Mesenchymal stem cell (in vitro differentiated cells and primary cell): Measurements from ENCODE around the gene KRT25.
"Not testable (repeated sequence)": the region's sequence is repeated elsewhere in the genome, so short reads cannot be mapped to it uniquely, and the experiment has no call there.

ENCODE experiments used
- DNase-seq: peaks from one replicate; pipeline ENCODE4 v3.0.0-alpha.2; 2013
- H2AFZ ChIP-seq: one replicate; pipeline ENCODE4 v1.6.1; 2013; ENCODE audit warnings: low read depth, mild to moderate bottlenecking, control low read depth, inconsistent platforms, low read length, moderate library complexity
- H2AK5ac ChIP-seq: 2 replicates; pipeline ENCODE4 v1.6.1; 2013; ENCODE audit warnings: low read length, moderate library complexity, mild to moderate bottlenecking, inconsistent platforms; ENCODE audit not compliant: severe bottlenecking
- H2BK120ac ChIP-seq: one replicate; pipeline ENCODE4 v1.6.1; 2013; ENCODE audit warnings: low read depth, mild to moderate bottlenecking, inconsistent platforms, low read length, moderate library complexity
- H2BK12ac ChIP-seq, 2 experiments: one replicate each; pipeline ENCODE4 v1.6.1; 2013; ENCODE audit warnings: inconsistent platforms in 2 of 2, low read length in 2 of 2, mild to moderate bottlenecking in 2 of 2, moderate library complexity in 2 of 2, control low read depth in 1 of 2
- H2BK15ac ChIP-seq: one replicate; pipeline ENCODE4 v1.6.1; 2013; ENCODE audit warnings: mild to moderate bottlenecking, low read depth, inconsistent platforms; ENCODE audit not compliant: poor library complexity, severe bottlenecking
- H2BK5ac ChIP-seq: 2 replicates; pipeline ENCODE4 v1.6.1; 2013; ENCODE audit warnings: low read depth, mild to moderate bottlenecking, low read length, control low read depth, inconsistent platforms; ENCODE audit not compliant: poor library complexity, severe bottlenecking
- H3K14ac ChIP-seq, 2 experiments: one replicate each; pipeline ENCODE4 v1.6.1; 2013; ENCODE audit warnings: inconsistent platforms in 2 of 2, low read length in 2 of 2, control low read depth in 1 of 2, mild to moderate bottlenecking in 1 of 2, moderate library complexity in 1 of 2
- H3K18ac ChIP-seq, 2 experiments: one replicate each; pipeline ENCODE4 v1.6.1; 2013; ENCODE audit warnings: inconsistent platforms in 2 of 2, low read length in 2 of 2, control low read depth in 1 of 2, low read depth in 1 of 2, mild to moderate bottlenecking in 1 of 2
- H3K23ac ChIP-seq, 2 experiments: one replicate each; pipeline ENCODE4 v1.6.1; 2013; ENCODE audit warnings: inconsistent platforms in 2 of 2, low read length in 2 of 2, mild to moderate bottlenecking in 2 of 2, moderate library complexity in 2 of 2, control low read depth in 1 of 2
- H3K27ac ChIP-seq: 2 replicates; pipeline ENCODE4 v1.5.1; 2013; ENCODE audit warnings: mild to moderate bottlenecking, moderate library complexity, low read length, control low read depth, inconsistent platforms; ENCODE audit not compliant: poor library complexity, severe bottlenecking
- H3K27me3 ChIP-seq, 2 experiments: 2 replicates each; pipeline versions ENCODE4 v1.6.1 to v1.7.0; 2013; ENCODE audit warnings: low read length in 2 of 2, mild to moderate bottlenecking in 2 of 2, moderate library complexity in 2 of 2, control low read depth in 1 of 2, inconsistent platforms in 1 of 2; ENCODE audit not compliant: control insufficient read depth in 1 of 2, insufficient read depth in 1 of 2
- H3K36me3 ChIP-seq, 2 experiments: 2 replicates each; pipeline versions ENCODE4 v1.6.1 to v1.7.0; 2013; ENCODE audit warnings: low read length in 2 of 2, control low read depth in 1 of 2, inconsistent platforms in 1 of 2, low read depth in 1 of 2, mild to moderate bottlenecking in 1 of 2; ENCODE audit not compliant: insufficient read depth in 2 of 2, control insufficient read depth in 1 of 2
- H3K4ac ChIP-seq, 2 experiments: one replicate each; pipeline ENCODE4 v1.6.1; 2013; ENCODE audit warnings: inconsistent platforms in 2 of 2, low read length in 2 of 2, mild to moderate bottlenecking in 2 of 2, moderate library complexity in 2 of 2, control low read depth in 1 of 2, low read depth in 1 of 2
- H3K4me1 ChIP-seq: 2 replicates; pipeline ENCODE4 v1.6.1; 2013; ENCODE audit warnings: low read depth, low read length, control low read depth; ENCODE audit not compliant: control insufficient read depth, insufficient read depth
- H3K4me2 ChIP-seq: 2 replicates; pipeline ENCODE4 v1.6.1; 2013; ENCODE audit warnings: low read length, mild to moderate bottlenecking, inconsistent platforms; ENCODE audit not compliant: poor library complexity, severe bottlenecking
- H3K4me3 ChIP-seq, 2 experiments: 2 replicates each; pipeline versions ENCODE4 v1.5.1 to v1.7.0; 2013; ENCODE audit warnings: low read length in 2 of 2, mild to moderate bottlenecking in 2 of 2, control low read depth in 1 of 2, low read depth in 1 of 2; ENCODE audit not compliant: insufficient read depth in 1 of 2
- H3K79me1 ChIP-seq: replicated peaks from 2 replicates; pipeline ENCODE4 v1.6.1; 2013; ENCODE audit warnings: mild to moderate bottlenecking, control low read depth, low read length, inconsistent platforms; ENCODE audit not compliant: poor library complexity, severe bottlenecking
- H3K9ac ChIP-seq: 2 replicates; pipeline ENCODE4 v1.7.0; 2013; ENCODE audit warnings: mild to moderate bottlenecking, low read length, moderate library complexity
- H3K9me3 ChIP-seq: 2 replicates; pipeline ENCODE4 v1.7.0; 2013; ENCODE audit warnings: mild to moderate bottlenecking, low read length; ENCODE audit not compliant: control insufficient read depth
- H4K8ac ChIP-seq: one replicate; pipeline ENCODE4 v1.6.1; 2013; ENCODE audit warnings: inconsistent platforms, mild to moderate bottlenecking, low read length, moderate library complexity
- H4K91ac ChIP-seq: one replicate; pipeline ENCODE4 v1.6.1; 2013; ENCODE audit warnings: mild to moderate bottlenecking, low read length, inconsistent platforms
- WGBS: methylation state at CpG from one replicate; pipeline ENCODE4 v1.1.7; 2013; ENCODE audit warnings: mixed read lengths; 5-methylcytosine and 5-hydroxymethylcytosine counted together

KRT25 gene

GRCh38 chr17:40748666-40749065, 6.5 kb downstream of the KRT25 start:
- not testable (repeated sequence) for H3K4me1 ChIP-seq, H3K23ac ChIP-seq, H2AK5ac ChIP-seq, H4K91ac ChIP-seq, H3K4ac ChIP-seq, H2BK5ac ChIP-seq, H3K27ac ChIP-seq, H3K9ac ChIP-seq, H3K9me3 ChIP-seq, H4K8ac ChIP-seq, H3K18ac ChIP-seq, H2AFZ ChIP-seq, H2BK15ac ChIP-seq, H3K79me1 ChIP-seq, H2BK120ac ChIP-seq, H2BK12ac ChIP-seq, DNase-seq, H3K14ac ChIP-seq, H3K4me2 ChIP-seq, H3K36me3 ChIP-seq, H3K4me3 ChIP-seq
- peaks cover 0 to 15% of the 10 kb centered on the region in 2 experiments for H3K27me3 ChIP-seq
- no CpG with 5 or more reads among the region's 1 CpG for WGBS

- Histone ChIP-seq H2AK5ac (no peak overlapping the region), H3K4me2 (no peak overlapping the region), H2BK5ac (no peak overlapping the region), H2BK12ac (no peak overlapping the region), H3K36me3 (no peaks in the 10 kb centered on the region), H3K4ac (no peak overlapping the region), H3K4me1 (no peaks in the 10 kb centered on the region), H3K18ac (no peak overlapping the region), H2BK15ac (no peak overlapping the region), H3K79me1 (no peaks in the 10 kb centered on the region), H3K23ac (no peak overlapping the region), H4K91ac (no peak overlapping the region), H3K14ac (no peak overlapping the region), H3K27me3 (peaks cover 0 to 16% of the 10 kb centered on the region in 2 experiments), H2BK120ac (no peak overlapping the region), H2AFZ (no peak overlapping the region), H3K4me3 (no peak overlapping the region), H3K9ac (no peak overlapping the region), H3K27ac (no peak overlapping the region), H3K9me3 (peaks cover 27% of the 10 kb centered on the region), H4K8ac (no peak overlapping the region)
- 38% methylated on average over 4 of the region's 4 CpGs for WGBS
- DNase-seq: no peak
Measured at GRCh38 chr17:40738553-40738952, 16.6 kb downstream of the KRT25 start.

DNA sequence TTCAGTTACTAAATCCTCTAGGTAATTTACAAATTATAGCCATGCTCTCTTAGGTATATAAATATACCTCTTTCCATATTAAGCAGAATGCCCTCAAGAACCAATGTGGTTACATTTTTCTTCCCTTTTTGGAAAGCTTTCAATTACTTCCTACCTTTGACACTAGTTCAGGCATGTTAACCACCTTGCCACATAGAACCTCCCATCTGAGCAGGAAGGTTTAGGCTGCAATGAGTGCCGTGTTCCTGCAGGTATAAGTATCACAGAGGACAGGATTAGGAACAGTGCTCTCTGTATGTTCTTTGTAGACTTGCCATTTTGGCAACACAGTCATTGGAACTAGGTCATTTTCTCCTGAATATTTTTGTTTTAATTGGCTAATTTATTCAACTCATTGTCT, 20.1 kb downstream of the KRT25 start:
- H3K9me3 ChIP-seq: peaks cover 4% of the 10 kb centered on the region
- H4K8ac ChIP-seq: no peak overlapping the region
- no peak overlapping the region for H3K4ac ChIP-seq
- H3K36me3 ChIP-seq: no peaks in the 10 kb centered on the region
- no peak overlapping the region for H3K14ac ChIP-seq
- no peak overlapping the region for H3K9ac ChIP-seq
- peaks cover 0 to 2% of the 10 kb centered on the region in 2 experiments for H3K27me3 ChIP-seq
- H3K4me2 ChIP-seq: no peak overlapping the region
- H2BK120ac ChIP-seq: no peak overlapping the region
- no peak overlapping the region for H3K4me3 ChIP-seq
- H2AK5ac ChIP-seq: no peak overlapping the region
- H3K79me1 ChIP-seq: no peaks in the 10 kb centered on the region
- H3K23ac ChIP-seq: no peak overlapping the region
- no peak overlapping the region for H3K27ac ChIP-seq
- WGBS: 43% methylated on average over 1 of the region's 1 CpG
- H2BK15ac ChIP-seq: no peak overlapping the region
- H4K91ac ChIP-seq: no peak overlapping the region
- no peak overlapping the region for H2AFZ ChIP-seq
- H3K4me1 ChIP-seq: no peaks in the 10 kb centered on the region
- no peak overlapping the region for H3K18ac ChIP-seq
- no peak overlapping the region for H2BK5ac ChIP-seq
- H2BK12ac ChIP-seq: no peak overlapping the region
- no peak for DNase-seq

- H2BK120ac ChIP-seq: no peak overlapping the region
- no peak overlapping the region for H3K9ac ChIP-seq
- H3K9me3 ChIP-seq: peaks cover 4% of the 10 kb centered on the region
- H2BK5ac ChIP-seq: no peak overlapping the region
- H3K79me1 ChIP-seq: no peaks in the 10 kb centered on the region
- H4K91ac ChIP-seq: no peak overlapping the region
- WGBS: 82% methylated on average over 6 of the region's 6 CpGs
- H3K18ac ChIP-seq: no peak overlapping the region
- H2AFZ ChIP-seq: no peak overlapping the region
- no peaks in the 10 kb centered on the region for H3K4me1 ChIP-seq
- H3K4ac ChIP-seq: no peak overlapping the region
- H3K4me3 ChIP-seq: no peak overlapping the region
- no peak overlapping the region for H3K27ac ChIP-seq
- H3K36me3 ChIP-seq: no peaks in the 10 kb centered on the region
- H3K14ac ChIP-seq: no peak overlapping the region
- H2BK12ac ChIP-seq: no peak overlapping the region
- no peak overlapping the region for H3K4me2 ChIP-seq
- no peak for DNase-seq
- no peak overlapping the region for H2BK15ac ChIP-seq
- H2AK5ac ChIP-seq: no peak overlapping the region
- H3K23ac ChIP-seq: no peak overlapping the region
- peaks cover 0 to 2% of the 10 kb centered on the region in 2 experiments for H3K27me3 ChIP-seq
- no peak overlapping the region for H4K8ac ChIP-seq
Measured at GRCh38 chr17:40734018-40734417, 21.1 kb downstream of the KRT25 start.
